ENCODE data around the gene TEKT3.

- no peak for TF ChIP-seq CTCF (IDR thresholded peaks at IDR 0.05; ENCODE audit: low read depth, low read length)
- no peak for TF ChIP-seq MYC (IDR thresholded peaks at IDR 0.05; ENCODE audit: low read depth, low read length)
- no peak for TF ChIP-seq MAX (IDR thresholded peaks at IDR 0.05; ENCODE audit: low read depth, low read length)
Observed at GRCh38 chr17:15341966-15342365, 569 bp upstream of the TEKT3 start.

Measured in NB4 (cell line).